ENCODE measurements around the gene SLC6A18. TPM values are rescaled to one million over a fixed set of nuclear protein-coding genes. Genes with fewer than 3 reads are reported as not detected.

The SLC6A18 gene
- total RNA-seq, 1 donor from 2014 or later: not detected

DNA sequence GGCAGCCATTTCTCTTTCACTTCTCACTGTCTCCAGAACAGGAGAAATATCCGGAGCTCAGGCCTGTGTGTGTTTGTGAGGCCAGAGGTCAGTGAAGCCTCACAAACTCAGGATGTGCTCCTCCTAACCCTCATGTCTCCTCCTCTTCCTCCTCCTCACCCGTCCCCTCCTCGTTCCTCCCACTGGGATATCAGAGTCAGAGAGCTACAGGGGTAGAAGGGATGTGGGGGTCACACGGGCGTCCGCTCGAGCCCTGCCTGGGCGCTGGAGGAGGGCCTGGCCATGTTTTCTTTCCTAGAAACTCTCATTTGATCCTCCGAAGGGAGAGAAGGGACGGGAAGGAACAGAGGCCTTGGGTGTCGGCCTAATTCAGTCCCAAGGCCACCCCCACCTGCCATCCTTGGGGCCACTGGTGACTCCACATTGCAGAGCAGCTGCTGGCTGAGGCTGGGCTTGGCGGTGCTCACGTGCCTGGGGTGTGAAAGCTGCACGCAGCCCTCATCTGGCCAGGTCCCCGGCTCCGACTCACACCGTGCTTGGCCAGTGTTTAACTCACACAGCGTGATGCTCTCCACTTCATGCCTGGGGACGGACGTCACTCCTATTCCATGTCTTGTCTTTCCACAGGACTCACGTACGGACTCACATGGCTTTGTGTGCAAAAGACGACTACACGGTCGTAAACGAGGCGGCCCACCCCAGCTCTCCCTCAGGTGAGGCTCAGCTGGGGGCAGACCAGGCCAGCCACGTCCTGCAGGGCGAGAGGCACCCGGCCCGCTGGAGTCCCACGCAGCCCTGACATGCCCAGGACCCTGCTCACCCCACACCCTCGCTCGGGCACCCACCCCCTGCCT, 46.4 kb upstream of the SLC6A18 start:
- Mint-ChIP-seq H3K36me3 (ENCODE audit: low read depth, unreplicated experiment) (no peaks in the 10 kb centered on the region), H3K27me3 (ENCODE audit: low read depth, unreplicated experiment) (peaks cover 5% of the 10 kb centered on the region), H3K9me3 (ENCODE audit: unreplicated experiment) (peaks cover 3% of the 10 kb centered on the region), H3K27ac (ENCODE audit: unreplicated experiment) (no peak overlapping the region), H3K4me1 (ENCODE audit: low read depth, unreplicated experiment) (no peaks in the 10 kb centered on the region), H3K4me3 (ENCODE audit: unreplicated experiment) (no peak overlapping the region)
- H3K79me2 ChIP-seq (ENCODE audit: insufficient read depth, low read length): no peaks in the 10 kb centered on the region
- no peak overlapping the region for H3K9ac ChIP-seq (ENCODE audit: low read length)
- no peaks in the 10 kb centered on the region for H3K36me3 ChIP-seq (ENCODE audit: insufficient read depth, low read length)
- H3K4me1 ChIP-seq (ENCODE audit: insufficient read depth, low read length): no peaks in the 10 kb centered on the region
- H4K20me1 ChIP-seq (ENCODE audit: insufficient read depth, low read length): no peaks in the 10 kb centered on the region
- no peak overlapping the region for H2AFZ ChIP-seq (ENCODE audit: low read depth, low read length)
- no peak for TF ChIP-seq EZH2 (IDR thresholded peaks at IDR 0.05; ENCODE audit: insufficient read depth, low read length)
- TF ChIP-seq, protein P1, sequence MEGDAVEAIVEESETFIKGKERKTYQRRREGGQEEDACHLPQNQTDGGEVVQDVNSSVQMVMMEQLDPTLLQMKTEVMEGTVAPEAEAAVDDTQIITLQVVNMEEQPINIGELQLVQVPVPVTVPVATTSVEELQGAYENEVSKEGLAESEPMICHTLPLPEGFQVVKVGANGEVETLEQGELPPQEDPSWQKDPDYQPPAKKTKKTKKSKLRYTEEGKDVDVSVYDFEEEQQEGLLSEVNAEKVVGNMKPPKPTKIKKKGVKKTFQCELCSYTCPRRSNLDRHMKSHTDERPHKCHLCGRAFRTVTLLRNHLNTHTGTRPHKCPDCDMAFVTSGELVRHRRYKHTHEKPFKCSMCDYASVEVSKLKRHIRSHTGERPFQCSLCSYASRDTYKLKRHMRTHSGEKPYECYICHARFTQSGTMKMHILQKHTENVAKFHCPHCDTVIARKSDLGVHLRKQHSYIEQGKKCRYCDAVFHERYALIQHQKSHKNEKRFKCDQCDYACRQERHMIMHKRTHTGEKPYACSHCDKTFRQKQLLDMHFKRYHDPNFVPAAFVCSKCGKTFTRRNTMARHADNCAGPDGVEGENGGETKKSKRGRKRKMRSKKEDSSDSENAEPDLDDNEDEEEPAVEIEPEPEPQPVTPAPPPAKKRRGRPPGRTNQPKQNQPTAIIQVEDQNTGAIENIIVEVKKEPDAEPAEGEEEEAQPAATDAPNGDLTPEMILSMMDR (IDR thresholded peaks at IDR 0.05; ENCODE audit: insufficient read depth, low read depth, low read length): no peak
- peaks cover 3% of the 10 kb centered on the region for H3K9me3 ChIP-seq (ENCODE audit: insufficient read depth, low read depth, low read length)
- H3K27ac ChIP-seq (ENCODE audit: low read depth, low read length): no peak overlapping the region
- FAIRE-seq (no peak), DNase-seq (ENCODE audit: low read depth) (no peak)
- H3K4me2 ChIP-seq (ENCODE audit: low read length): no peak overlapping the region
- no peaks in the 10 kb centered on the region for H3K27me3 ChIP-seq (ENCODE audit: insufficient read depth, low read length)
- no peak overlapping the region for H3K4me3 ChIP-seq (ENCODE audit: insufficient read depth, low read depth, low read length)

DNA sequence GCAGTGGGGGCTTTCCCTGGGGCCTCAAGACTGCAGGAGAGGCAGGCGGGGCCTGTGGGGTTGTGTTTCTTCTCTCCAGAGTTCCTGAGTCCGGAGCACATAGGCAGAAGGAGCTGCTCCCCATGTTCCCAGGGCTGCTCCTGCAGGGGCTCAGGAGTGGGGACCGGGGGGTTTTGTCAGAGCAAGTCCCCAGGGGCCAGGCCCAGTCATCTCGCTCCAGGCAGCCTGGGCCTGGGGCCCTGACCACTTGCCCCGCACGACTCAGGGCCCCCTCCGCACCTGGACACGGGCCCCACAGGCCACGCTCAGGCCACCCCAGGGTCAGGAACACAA, 45.8 kb upstream of the SLC6A18 start:
- no peaks in the 10 kb centered on the region for H3K4me1 Mint-ChIP-seq (ENCODE audit: low read depth, unreplicated experiment)
- Histone ChIP-seq H3K9ac (ENCODE audit: low read length) (no peak overlapping the region), H3K4me1 (ENCODE audit: insufficient read depth, low read length) (no peaks in the 10 kb centered on the region), H4K20me1 (ENCODE audit: insufficient read depth, low read length) (no peaks in the 10 kb centered on the region), H3K36me3 (ENCODE audit: insufficient read depth, low read length) (no peaks in the 10 kb centered on the region), H3K9me3 (ENCODE audit: insufficient read depth, low read depth, low read length) (peaks cover 2% of the 10 kb centered on the region), H3K27me3 (ENCODE audit: insufficient read depth, low read length) (no peaks in the 10 kb centered on the region), H2AFZ (ENCODE audit: low read depth, low read length) (no peak overlapping the region), H3K4me2 (ENCODE audit: low read length) (no peak overlapping the region), H3K4me3 (ENCODE audit: insufficient read depth, low read depth, low read length) (no peak overlapping the region), H3K27ac (ENCODE audit: low read depth, low read length) (no peak overlapping the region), H3K79me2 (ENCODE audit: insufficient read depth, low read length) (no peaks in the 10 kb centered on the region)
- FAIRE-seq (no peak), DNase-seq (ENCODE audit: low read depth) (no peak)
- no peak overlapping the region for H3K4me3 Mint-ChIP-seq (ENCODE audit: unreplicated experiment)
- peaks cover 5% of the 10 kb centered on the region for H3K27me3 Mint-ChIP-seq (ENCODE audit: low read depth, unreplicated experiment)
- H3K27ac Mint-ChIP-seq (ENCODE audit: unreplicated experiment): no peak overlapping the region
- H3K36me3 Mint-ChIP-seq (ENCODE audit: low read depth, unreplicated experiment): no peaks in the 10 kb centered on the region
- H3K9me3 Mint-ChIP-seq (ENCODE audit: unreplicated experiment): peaks cover 3% of the 10 kb centered on the region
- TF ChIP-seq EZH2 (IDR thresholded peaks at IDR 0.05; ENCODE audit: insufficient read depth, low read length): no peak
- TF ChIP-seq, protein P1 (IDR thresholded peaks at IDR 0.05; ENCODE audit: insufficient read depth, low read depth, low read length): no peak

DNA sequence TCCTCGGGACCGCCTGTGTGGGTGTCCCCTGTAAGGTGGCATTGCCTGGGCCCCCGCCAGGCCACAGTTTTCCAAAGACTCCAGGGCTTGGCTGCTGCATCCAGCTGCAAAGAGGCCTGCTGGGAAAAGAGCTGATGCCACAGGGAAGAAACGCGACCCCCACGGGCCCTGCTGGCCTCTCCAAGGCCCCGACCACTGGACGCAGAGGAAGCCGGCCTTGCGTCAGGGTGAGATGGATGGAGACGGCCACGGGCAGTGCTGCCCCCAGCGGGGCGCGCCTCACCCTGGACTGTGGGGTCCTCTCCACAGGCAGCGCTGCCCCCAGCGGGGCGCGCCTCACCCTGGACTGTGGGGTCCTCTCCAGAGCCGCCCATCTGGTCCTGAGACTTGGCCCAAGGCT, 45.1 kb upstream of the SLC6A18 start:
- no peaks in the 10 kb centered on the region for H3K36me3 Mint-ChIP-seq (ENCODE audit: low read depth, unreplicated experiment)
- DNase-seq (ENCODE audit: low read depth) (no peak), FAIRE-seq (no peak)
- TF ChIP-seq EZH2 (IDR thresholded peaks at IDR 0.05; ENCODE audit: insufficient read depth, low read length): no peak
- TF ChIP-seq, protein P1 (IDR thresholded peaks at IDR 0.05; ENCODE audit: insufficient read depth, low read depth, low read length): no peak
- Histone ChIP-seq H4K20me1 (ENCODE audit: insufficient read depth, low read length) (no peaks in the 10 kb centered on the region), H3K4me1 (ENCODE audit: insufficient read depth, low read length) (no peaks in the 10 kb centered on the region), H2AFZ (ENCODE audit: low read depth, low read length) (no peak overlapping the region), H3K4me3 (ENCODE audit: insufficient read depth, low read depth, low read length) (no peak overlapping the region), H3K27ac (ENCODE audit: low read depth, low read length) (no peak overlapping the region), H3K27me3 (ENCODE audit: insufficient read depth, low read length) (no peaks in the 10 kb centered on the region), H3K9me3 (ENCODE audit: insufficient read depth, low read depth, low read length) (no peaks in the 10 kb centered on the region), H3K79me2 (ENCODE audit: insufficient read depth, low read length) (no peaks in the 10 kb centered on the region), H3K9ac (ENCODE audit: low read length) (no peak overlapping the region), H3K4me2 (ENCODE audit: low read length) (no peak overlapping the region), H3K36me3 (ENCODE audit: insufficient read depth, low read length) (no peaks in the 10 kb centered on the region)
- peaks cover 5% of the 10 kb centered on the region for H3K27me3 Mint-ChIP-seq (ENCODE audit: low read depth, unreplicated experiment)
- peaks cover 3% of the 10 kb centered on the region for H3K9me3 Mint-ChIP-seq (ENCODE audit: unreplicated experiment)
- no peaks in the 10 kb centered on the region for H3K4me1 Mint-ChIP-seq (ENCODE audit: low read depth, unreplicated experiment)
- H3K4me3 Mint-ChIP-seq (ENCODE audit: unreplicated experiment): no peak overlapping the region
- H3K27ac Mint-ChIP-seq (ENCODE audit: unreplicated experiment): no peak overlapping the region
